Measurements from ENCODE around the gene RTN1. TPM values are rescaled to one million over a fixed set of nuclear protein-coding genes. Genes with fewer than 3 reads are reported as not detected.

Gene RTN1
- total RNA-seq, 2 donors from 2014 or later, result 12.5 to 13.1 TPM

DNA sequence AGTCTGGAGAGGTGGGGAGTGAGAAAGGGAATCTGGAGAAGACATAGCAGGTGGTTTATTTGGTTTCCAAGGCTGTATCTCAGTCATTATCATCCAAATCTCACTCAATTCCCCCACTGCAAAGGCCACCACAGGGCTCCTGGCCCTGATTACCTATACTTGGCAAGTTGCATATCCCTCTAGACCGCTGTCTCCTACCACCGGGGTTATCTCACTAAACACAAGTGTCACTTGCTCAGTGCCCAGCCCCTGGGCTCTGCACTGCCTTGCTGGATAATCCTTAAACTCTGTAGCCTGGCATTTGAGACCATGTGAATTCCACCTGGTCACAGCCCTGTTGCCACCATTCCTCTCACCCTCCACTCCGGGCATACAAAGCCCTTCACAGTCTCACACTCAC lies 119.0 kb downstream of the RTN1 start:
- DNase-seq (ENCODE audit: low spot score), result no peak
- intact Hi-C loops (cut with DNase I), result no loop called here

DNA sequence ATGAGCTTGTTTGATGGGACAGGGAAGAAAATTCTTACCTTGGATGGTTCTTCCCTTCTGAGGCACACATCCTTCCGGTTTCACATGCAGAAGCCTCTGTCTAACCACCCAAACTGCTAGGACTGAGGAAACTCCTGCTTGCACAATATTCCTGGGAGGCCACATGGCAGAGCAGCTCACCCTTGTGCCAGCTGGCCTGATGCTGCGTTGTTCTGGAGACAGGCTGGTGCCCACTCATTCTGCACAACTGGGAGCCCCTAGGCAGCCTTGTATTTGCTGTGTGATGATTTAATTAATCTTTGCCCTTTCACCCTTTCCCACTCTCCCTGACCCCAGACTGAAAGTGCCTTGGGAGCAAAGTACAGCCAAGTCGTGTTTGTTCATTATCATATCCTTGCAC lies 130.8 kb downstream of the RTN1 start:
- DNase-seq (ENCODE audit: low spot score), result no peak

DNA sequence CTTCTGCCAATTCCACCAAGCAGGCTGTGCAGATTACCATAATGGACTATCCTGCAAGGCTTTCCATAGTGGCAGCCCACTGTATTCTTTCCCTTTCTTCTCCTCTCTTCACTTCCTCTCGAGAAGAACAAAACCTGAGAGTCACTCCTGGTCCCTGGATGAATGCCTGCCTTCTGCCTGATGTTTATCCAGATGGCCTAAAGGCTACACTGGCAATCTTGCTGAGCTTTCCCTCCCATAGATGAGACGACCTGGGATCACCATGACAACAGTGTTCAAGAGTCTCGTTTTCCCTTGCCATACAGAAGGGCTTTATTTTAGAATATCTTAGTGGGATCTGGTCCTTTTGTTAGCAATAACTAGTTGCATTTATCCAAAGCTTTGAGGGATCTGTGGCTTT lies 142.3 kb downstream of the RTN1 start:
- DNase-seq (ENCODE audit: low spot score), result no peak
- intact Hi-C loops (cut with DNase I), result no loop called here

More for the DNA sequence above, 130.8 kb downstream of the RTN1 start:
- intact Hi-C loops (cut with DNase I), result no loop called here

DNA sequence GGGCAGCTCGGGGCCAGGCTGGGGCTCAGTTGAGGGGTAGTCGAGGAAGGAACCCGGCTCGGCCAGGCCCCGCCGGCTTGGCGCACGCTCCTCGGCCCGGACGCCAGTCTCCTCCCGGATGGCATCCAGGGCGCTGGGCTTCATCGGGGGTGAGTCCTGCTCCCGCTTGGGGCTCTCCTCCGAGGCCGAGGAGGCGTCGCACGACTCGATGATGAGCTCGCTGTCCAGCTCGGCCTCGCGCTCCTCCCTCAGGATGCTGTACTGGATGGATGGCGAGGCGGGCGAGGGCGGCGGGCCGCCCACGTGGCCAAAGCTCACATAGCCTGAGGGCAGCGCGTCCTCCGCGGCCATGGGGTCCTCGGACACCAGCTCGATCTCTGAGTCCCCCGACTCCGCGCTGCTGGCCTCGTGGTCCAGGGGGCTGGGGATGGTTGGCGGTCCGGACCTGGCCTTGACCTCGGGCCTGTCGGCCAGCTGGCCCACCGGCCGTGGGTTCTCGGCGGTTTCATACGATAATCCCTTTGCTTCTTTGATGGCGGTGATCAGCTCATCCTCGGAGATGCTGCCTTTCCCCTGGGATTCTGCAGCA lies 143.4 kb downstream of the RTN1 start:
- DNase-seq (ENCODE audit: low spot score), result no peak
- intact Hi-C loops (cut with DNase I), result no loop called here

DNA sequence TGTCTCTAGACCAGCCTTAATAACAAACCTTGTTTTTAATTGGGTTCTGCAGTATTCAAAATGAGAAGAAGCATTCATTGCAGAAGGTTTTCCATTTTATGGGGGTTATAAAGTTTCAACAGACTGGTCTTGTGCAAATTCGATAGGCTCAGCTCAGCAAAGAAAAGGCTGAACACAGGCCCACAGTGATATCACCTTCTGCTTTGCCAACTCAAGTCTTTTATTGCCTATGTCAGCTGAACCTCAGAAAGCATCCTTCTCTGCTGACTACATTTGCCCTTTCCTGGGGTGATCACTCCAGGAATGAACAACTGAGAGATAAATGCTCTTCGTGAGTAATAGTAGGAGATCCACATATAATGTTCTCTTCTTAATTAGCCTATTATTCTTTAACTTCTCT lies 159.5 kb downstream of the RTN1 start:
- intact Hi-C loops (cut with DNase I), result no loop called here
- DNase-seq (ENCODE audit: low spot score), result no peak

DNA sequence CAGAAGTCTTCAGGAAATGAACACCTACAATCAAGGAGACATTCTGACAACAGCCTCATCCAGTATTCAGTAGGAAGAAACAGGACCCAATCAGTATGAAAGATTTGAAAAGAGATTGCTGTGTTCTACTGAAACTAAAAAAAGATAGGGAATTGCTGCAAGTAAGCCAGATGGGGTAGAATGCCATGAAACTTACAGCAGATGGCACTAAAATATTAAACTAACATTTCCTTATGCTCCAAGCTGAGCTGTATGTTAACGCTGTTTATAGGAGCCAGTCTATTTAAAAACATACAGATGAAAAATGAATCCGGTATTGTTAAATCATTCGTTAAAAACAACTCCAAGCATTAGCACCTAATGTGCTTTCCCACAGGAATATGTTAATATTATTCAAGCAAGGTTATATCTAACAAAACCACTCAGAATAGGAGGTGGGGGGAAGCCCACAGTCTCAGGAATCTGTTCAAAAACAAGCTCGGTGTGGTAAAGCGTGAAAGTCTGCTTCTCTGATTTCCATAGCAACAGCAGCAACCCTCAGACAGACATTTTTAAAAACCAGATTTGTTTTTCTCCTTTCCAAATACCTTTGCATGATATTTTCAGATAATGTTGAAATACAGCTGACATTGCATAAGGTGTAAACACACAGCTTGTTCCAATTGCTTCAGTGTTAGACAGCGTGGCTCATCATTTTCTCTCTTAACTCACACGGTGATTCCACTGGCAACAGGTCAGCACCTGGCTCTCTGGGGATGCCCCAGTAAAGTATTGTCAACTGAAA lies 162.6 kb downstream of the RTN1 start:
- intact Hi-C loops (cut with DNase I), result no loop called here
- no peak for DNase-seq (ENCODE audit: low spot score)

DNA sequence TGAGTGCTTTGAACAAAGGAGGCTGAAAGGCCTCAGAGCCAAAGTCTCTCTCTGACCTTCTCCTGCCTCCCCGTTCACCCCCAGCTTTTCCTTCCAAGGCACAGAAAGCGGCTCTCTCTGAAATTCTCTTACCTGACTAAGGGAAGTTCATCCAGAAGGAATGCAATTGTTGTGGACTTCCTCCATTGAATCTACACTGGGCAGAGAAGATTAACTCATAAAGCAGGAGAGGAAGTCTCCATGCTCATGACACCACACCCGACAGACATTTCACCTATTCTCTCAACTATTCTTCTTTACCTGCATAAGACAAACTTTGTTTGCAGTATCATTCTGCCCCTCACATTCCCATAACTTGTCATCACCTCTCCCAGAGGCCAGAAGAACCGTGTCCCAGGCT lies 164.7 kb downstream of the RTN1 start:
- intact Hi-C loops (cut with DNase I), result no loop called here
- DNase-seq (ENCODE audit: low spot score), result no peak

DNA sequence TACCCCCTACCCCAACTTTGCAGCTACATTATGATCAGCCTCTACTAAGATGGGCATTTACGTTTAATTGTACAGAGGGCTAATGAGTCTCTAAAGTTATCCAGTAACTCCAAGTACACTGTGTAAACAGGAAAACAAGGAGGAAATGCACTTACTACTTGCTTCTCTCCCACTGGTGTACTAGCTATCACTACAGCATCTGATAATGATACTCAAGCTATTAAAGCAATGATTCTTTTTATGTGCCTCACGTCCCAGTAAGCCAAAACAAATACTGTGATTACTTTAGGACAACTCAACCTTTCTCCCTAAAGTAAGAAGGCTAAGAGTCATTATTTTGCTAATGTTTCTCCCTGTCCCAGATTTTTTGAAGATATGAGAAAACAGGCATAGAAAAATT lies 165.3 kb downstream of the RTN1 start:
- intact Hi-C loops (cut with DNase I), result no loop called here
- no peak for DNase-seq (ENCODE audit: low spot score)

DNA sequence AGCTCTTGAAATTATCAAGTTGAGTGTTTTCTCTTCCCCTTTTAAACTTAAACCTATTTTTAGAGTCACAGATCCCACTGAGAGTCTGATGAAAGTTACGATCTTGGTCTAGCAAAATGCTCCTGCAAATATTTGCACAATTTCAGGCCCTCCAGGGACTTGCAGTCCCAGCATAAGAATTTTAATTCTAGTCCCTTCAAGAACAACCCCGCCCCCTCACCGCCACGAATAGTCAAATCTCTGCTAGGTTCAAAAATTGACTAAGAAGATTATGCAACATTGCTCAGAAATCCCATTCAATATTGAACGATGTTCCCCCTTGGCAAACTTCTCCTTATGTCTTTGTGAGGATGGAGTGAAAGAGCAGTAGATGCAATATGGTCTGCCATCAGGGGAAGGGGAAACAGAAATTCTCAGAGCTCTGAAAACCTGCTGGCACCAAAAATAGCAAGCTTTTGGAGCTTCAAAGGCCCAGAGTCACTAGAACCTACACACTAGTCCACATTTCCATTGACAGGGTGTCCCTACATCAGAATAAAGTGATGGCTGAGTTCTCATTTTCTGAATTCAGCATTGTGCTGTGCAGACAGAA lies 166.4 kb downstream of the RTN1 start:
- DNase-seq (ENCODE audit: low spot score), result no peak
- intact Hi-C loops (cut with DNase I), result no loop called here

DNA sequence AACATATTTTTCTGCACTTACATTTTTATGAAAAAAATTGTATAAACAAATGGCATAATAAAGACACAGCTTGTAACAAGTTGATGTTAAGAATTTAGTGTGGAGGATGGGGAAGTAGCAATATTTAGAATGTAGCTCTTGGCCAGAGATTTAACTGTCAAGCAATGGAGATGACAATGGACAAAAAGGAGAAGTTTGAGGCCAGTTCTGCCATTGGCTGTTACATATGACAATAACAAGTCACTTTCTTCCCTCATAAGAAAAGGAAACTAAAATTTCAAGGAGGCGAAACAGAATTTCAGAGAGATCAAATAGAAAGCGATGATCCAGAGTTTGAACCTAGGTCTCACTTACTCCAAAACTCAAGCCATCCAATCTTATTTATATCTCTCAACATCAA lies 171.1 kb downstream of the RTN1 start:
- intact Hi-C loops (cut with DNase I), result no loop called here
- DNase-seq (ENCODE audit: low spot score), result no peak

DNA sequence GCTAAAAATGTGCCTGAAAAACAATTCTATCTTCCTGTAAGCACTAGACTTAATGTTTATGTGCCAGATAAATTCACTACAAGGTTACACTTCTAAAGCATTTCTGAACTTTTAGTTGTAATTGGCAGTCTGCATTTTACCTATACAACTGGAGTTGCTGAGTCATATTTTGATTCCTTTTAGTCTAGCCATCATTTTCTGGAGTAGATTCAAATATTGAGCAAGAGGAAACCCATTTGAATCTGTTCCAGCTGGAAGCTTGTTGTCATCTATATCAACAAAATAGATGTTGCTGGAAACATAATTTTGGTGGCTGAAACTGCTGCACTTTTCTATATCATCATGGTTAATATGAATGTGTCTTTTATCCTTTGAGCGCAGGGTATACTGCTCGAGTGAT lies 171.8 kb downstream of the RTN1 start:
- intact Hi-C loops (cut with DNase I), result no loop called here

DNA sequence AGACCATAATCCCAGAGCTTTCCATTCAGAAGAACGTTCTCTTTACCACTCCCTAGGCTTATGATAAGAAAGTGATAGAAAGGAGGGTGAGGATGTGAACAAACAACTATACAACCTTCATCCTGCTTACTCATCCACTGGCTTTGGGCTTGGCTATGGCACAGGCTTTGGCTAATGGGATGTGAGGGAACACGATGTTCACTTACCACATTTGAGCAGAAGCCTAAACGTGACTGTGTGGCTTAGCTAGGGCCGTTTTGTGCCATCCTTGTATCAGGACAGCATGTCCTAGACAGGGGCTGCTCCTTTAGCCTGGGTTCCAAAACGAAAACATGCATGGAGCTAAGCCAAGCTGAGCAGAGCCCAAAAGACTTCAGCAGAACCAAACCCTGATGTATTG lies 175.4 kb downstream of the RTN1 start:
- no peak for DNase-seq (ENCODE audit: low spot score)
- intact Hi-C loops (cut with DNase I), result no loop called here

More for the DNA sequence above, 171.8 kb downstream of the RTN1 start:
- no peak for DNase-seq (ENCODE audit: low spot score)

DNA sequence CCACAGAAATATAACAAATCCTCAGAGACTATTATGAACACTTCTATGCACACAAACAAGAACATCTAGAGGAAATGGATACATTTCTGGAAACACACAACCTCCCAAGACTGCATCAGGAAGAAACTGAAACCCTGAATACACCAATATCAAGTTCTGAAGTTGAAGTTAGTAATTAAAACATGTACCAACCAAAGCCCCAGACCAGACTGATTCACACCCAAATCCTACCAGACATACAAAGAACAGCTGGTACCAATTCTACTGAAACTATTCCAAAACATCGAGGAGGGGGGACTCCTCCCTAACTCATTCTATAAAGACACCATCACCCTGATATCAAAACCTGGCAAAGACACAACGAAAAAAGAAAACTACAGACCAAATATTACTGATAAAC lies 179.3 kb downstream of the RTN1 start:
- no peak for DNase-seq (ENCODE audit: low spot score)
- intact Hi-C loops (cut with DNase I), result no loop called here

DNA sequence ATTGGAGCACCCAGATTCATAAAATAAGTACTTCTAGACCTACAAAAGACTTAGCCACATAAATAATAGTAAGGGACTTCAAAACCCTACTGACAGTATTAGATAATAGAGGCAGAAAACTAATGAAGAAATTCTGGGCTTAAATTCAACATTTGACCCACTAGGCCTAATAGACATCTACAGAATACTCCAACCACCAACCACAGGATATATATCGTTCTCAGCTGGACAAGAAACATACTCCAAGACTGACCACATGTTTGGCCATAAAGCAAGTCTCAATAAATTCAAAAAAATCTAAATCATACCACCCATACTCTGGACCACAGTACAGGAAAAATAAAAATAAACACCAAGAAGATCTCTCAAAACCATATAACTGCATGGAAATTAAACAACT lies 180.2 kb downstream of the RTN1 start:
- no peak for DNase-seq (ENCODE audit: low spot score)
- intact Hi-C loops (cut with DNase I), result no loop called here

DNA sequence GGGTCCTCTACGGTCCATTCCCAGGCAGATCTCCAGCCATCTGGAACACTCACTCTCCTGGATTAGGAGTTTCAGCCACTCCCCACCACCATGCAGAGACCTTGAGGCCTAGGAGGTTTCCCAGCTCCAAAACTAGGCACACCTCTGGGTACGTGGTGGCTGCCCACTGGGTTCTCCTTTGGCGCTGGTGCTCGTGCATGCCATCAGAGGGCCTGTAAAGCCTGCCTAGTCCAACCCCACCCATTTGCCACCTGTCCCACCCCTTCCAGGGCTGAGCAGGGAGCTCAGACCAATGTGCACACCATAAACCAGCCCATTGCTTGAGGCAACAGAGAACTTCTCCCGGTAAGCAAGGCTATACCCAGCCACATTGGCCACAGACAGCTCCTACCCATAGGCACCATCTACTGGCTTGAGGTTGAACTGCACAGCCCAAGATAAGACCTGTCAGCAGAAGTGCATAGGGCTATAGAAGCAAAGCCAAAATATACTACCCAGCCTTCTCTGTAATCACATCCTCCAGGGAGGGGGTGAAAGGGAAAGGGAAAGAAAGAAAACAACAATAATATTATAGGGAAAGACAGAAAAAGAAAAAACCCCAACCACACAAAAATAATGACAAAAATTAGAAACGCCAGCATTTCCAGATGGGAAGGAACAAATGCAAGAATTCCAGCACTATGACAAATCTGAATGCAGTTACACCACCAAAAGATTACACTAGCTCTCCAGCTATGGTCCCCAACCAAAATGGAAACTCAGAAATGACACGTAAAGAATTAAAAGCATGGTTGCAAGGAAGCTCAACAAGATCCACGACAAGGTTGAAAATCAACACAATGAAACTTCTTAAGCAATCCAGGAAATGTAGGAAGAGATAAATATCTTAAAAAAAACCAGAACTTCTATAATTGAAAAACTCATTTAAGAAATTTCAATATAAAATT lies 182.1 kb downstream of the RTN1 start:
- intact Hi-C loops (cut with DNase I), result no loop called here
- no peak for DNase-seq (ENCODE audit: low spot score)

DNA sequence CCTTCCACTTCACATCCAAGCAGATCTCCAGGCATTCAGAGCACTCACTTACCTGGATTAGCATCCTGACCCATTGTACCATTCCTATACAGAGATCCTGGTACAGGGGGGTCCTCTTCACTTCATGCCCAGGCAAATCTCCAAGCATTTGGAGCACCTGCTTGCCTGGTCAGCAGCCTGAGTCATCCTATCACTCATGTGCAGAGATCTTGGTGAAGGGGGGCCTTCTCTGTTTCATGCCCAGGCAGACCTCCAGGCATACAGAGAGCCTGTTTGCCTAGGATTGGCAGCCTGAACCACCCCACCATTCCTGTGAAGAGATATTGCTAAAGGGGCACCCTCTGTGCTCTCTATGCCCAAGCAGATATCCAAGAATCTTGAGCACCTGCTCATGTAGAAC lies 182.9 kb downstream of the RTN1 start:
- intact Hi-C loops (cut with DNase I), result no loop called here

DNA sequence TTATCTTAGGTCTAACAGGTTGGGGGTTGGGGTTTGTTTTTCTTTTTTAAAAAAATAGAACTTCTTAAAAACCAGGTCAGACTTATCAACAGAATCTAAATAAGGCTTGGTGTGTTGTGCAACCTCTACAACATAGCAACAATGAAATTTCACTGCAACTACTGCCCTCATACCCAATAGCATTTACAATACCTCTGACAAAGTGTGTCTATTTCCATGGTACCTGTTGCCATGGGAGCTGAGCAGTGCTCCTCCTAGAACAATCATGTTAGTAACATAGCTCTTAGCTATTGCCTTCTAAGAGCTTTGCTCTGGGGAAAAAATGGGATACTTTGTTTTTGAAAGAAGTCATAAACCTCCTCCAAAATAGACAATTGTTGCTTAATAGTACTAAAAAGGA lies 190.7 kb downstream of the RTN1 start:
- DNase-seq (ENCODE audit: low spot score), result no peak

More for the DNA sequence above, 182.9 kb downstream of the RTN1 start:
- DNase-seq (ENCODE audit: low spot score), result no peak

DNA sequence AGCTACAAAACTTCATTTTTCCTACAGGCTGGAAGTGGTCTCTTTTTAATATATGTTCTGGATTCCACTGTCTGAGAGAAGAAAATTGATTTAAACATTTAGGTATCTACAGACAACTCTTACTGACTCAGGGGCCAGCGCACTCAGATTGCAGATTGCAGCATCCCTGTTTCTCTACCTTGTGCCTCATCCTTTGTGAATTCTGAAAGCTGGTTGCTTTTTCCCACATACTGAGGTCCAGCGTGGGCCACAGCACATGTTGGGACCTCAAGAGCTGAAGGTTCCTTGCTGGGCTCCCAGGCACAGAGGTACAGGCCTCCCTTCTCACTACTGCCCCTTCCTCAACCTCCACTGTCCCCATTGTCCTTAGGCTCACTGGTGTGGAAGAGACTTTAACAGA lies 192.2 kb downstream of the RTN1 start:
- intact Hi-C loops (cut with DNase I), result no loop called here
- DNase-seq (ENCODE audit: low spot score), result no peak

More for the DNA sequence above, 190.7 kb downstream of the RTN1 start:
- intact Hi-C loops (cut with DNase I), result no loop called here

DNA sequence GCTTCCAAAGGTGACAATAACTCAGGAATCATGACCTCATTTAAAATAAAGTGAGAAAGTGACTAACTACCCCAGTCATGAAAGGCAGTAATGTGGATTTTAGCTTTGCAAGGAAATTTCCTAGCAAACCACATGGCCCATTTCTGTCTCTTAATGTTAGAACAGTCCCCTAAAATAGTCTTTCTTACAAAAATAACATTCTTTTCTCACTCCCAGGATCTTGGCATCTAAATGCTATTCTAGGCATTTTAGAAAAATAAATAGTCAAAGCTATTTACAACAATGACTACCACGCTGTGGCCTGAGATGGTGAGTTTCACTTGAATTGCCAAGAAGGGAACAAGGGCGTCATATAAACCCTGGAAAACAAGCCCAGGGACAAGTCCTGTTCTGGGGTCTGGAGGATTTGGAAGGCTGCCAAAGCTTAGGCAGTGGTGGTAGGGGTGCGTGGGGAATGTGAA lies 192.8 kb downstream of the RTN1 start:
- DNase-seq (ENCODE audit: low spot score), result no peak
- intact Hi-C loops (cut with DNase I), result no loop called here

DNA sequence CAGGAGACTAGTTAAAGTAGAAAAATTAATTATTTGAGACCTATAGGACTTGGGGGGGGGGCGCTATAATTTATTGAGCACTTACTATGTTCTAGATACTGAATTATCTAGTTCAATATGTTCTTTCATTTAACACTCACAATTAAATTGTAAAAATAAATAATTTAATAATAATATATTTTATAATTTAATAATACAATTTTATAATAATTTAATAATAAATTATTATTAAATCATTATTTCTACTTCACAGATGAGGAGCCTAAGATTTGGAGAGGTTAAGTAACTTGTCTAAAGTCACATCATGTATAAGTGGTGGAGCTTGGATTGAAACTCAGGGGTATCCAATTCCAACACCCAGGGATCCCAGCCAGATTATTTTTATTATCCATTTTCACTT lies 195.2 kb downstream of the RTN1 start:
- no peak for DNase-seq (ENCODE audit: low spot score)
- intact Hi-C loops (cut with DNase I), result no loop called here

Measured in posterior vena cava (tissue), 2 donors.